GM19035 (cell line): ENCODE data around the gene NCLN.
"Not testable (repeated sequence)": the region's sequence is repeated elsewhere in the genome, so short reads cannot be mapped to it uniquely, and the experiment has no call there.

ENCODE experiments used
- ATAC-seq: cut with Tn5 transposase; IDR thresholded peaks from one replicate; pipeline ENCODE4 v1.9.1; 2021; ENCODE audit not compliant: unreplicated experiment

Gene NCLN

GRCh38 chr19:3185461-3186159, at the start of gene NCLN:
NCLN (plus strand) TSS chr19:3185930; CDS start chr19:3186031, 101 bp downstream.
- ATAC-seq: peak; percentile 72

GRCh38 chr19:3135961-3136683, 49.6 kb upstream of the NCLN start, which contains the start of gene GNA15:
GNA15 (plus strand) TSS chr19:3136033; CDS start chr19:3136451, 418 bp downstream.
- ATAC-seq: no peak

- ATAC-seq: no peak
Observed at GRCh38 chr19:3136684-3137055, 49.1 kb upstream of the NCLN start.

- ATAC-seq: no peak
Observed at GRCh38 chr19:3137119-3137518, 48.6 kb upstream of the NCLN start.

GRCh38 chr19:3138268-3138667, 47.5 kb upstream of the NCLN start:
- no peak for ATAC-seq

- no peak for ATAC-seq
Observed at GRCh38 chr19:3140667-3141038, 45.1 kb upstream of the NCLN start.

- no peak for ATAC-seq
Observed at GRCh38 chr19:3142292-3142670, 43.4 kb upstream of the NCLN start.

- ATAC-seq: no peak
Observed at GRCh38 chr19:3142781-3143337, 42.9 kb upstream of the NCLN start.

GRCh38 chr19:3145909-3146676, 39.6 kb upstream of the NCLN start:
- no peak for ATAC-seq

- ATAC-seq: no peak
Observed at GRCh38 chr19:3146677-3147100, 39.0 kb upstream of the NCLN start.

GRCh38 chr19:3148503-3148902, 37.2 kb upstream of the NCLN start:
- no peak for ATAC-seq

GRCh38 chr19:3149089-3149488, 36.6 kb upstream of the NCLN start:
- no peak for ATAC-seq

GRCh38 chr19:3149526-3150505, 35.9 kb upstream of the NCLN start:
- no peak for ATAC-seq

- no peak for ATAC-seq
Observed at GRCh38 chr19:3150739-3151329, 34.9 kb upstream of the NCLN start.

GRCh38 chr19:3151563-3152418, 33.9 kb upstream of the NCLN start:
- no peak for ATAC-seq

GRCh38 chr19:3152419-3152780, 33.3 kb upstream of the NCLN start:
- ATAC-seq: no peak

GRCh38 chr19:3153286-3154230, 32.2 kb upstream of the NCLN start:
- ATAC-seq: no peak

- not testable (repeated sequence) for ATAC-seq
Observed at GRCh38 chr19:3154447-3154846, 31.3 kb upstream of the NCLN start.
